Ovary (tissue), 9 donors: ENCODE results near the gene PCF11. TPM values are rescaled to one million over a fixed set of nuclear protein-coding genes. Genes with fewer than 3 reads are reported as not detected.

Source experiments
- DNase-seq, 5 donors: peaks; one replicate each; pipeline ENCODE4 v3.0.0-alpha.2; 2019 to 2020
- H3K27ac ChIP-seq, 2 donors: fragments of 200-600 bp; one replicate each; pipeline versions ENCODE4 v1.5.1 to v1.8.0; 2019 to 2022
- H3K27me3 ChIP-seq: fragments of 200-600 bp; one replicate; pipeline ENCODE4 v1.8.0; 2022
- H3K36me3 ChIP-seq: fragments of 200-600 bp; sonication (generic); one replicate; pipeline ENCODE4 v1.5.1; 2019
- H3K4me1 ChIP-seq: one replicate; pipeline ENCODE4 v1.8.1; 2013; ENCODE audit warnings: mild to moderate bottlenecking, moderate library complexity; ENCODE audit not compliant: insufficient read depth
- H3K4me3 ChIP-seq: fragments of 200-600 bp; sonication (generic); one replicate; pipeline ENCODE4 v1.5.1; 2017
- H3K9me3 ChIP-seq, 2 donors: fragments of 200-600 bp in 1 of 2; sonication (generic) in 1 of 2; one replicate each; pipeline versions ENCODE4 v1.5.1 to v1.8.1; 2013 to 2019; ENCODE audit warnings: mild to moderate bottlenecking in 1 of 2, moderate library complexity in 1 of 2
- EP300 ChIP-seq: sonication (generic); formaldehyde crosslinking; IDR thresholded peaks from one replicate; pipeline ENCODE4 v1.6.1; 2017; ENCODE audit warnings: antibody characterized with exemption
- POLR2A ChIP-seq: fragments of 450-650 bp; IDR thresholded peaks from one replicate; pipeline ENCODE4 v1.6.1; 2017; ENCODE audit warnings: antibody characterized with exemption, mild to moderate bottlenecking, moderate library complexity
- WGBS, 3 donors: extraction: QIAGEN DNeasy Blood & Tissue Kit in 1 of 3; methylation state at CpG; one replicate each; pipeline versions ENCODE4 v1.1.5 to v1.1.7; 2013 to 2017; 5-methylcytosine and 5-hydroxymethylcytosine counted together
- intact Hi-C, 4 donors: fragments of 100-400 bp; cut with DNase I; formaldehyde crosslinking; loops; one replicate each; pipeline versions ENCODE4 v1.11.0 to v1.15.1; 2022 to 2023
- polyA plus RNA-seq, 2 donors: library from polyadenylated mRNA; stranded (reverse); fragments of 200-250 nt in 1 of 2; fragments of 350-450 nt in 1 of 2; fragmentation: Illumina TruSeq in 1 of 2; extraction: RNeasy Lipid Tissue Mini Kit (QIAGEN cat#74804) in 1 of 2; gene quantifications; one replicate each; pipeline ENCODE4 v1.2.3, GENCODE V29; 2013 to 2014
- total RNA-seq, 7 donors: library from RNA; depleted of rRNA in 2 of 7; stranded (reverse); fragments of >200 nt in 2 of 7; fragmentation: NEBNext Ultra II Directional in 3 of 7; extraction: Animal tissue kit (Norgen Biotek cat#: 25700) in 3 of 7; gene quantifications; one replicate each; pipeline versions ENCODE4 v1.1.0 to v1.2.4, GENCODE V29; 2016 to 2023
- TF ChIP-seq, protein P1 (sequence below), 3 donors: fragments of 450-650 bp in 2 of 3; fragments of 200-600 bp in 1 of 3; IDR thresholded peaks; one replicate each; pipeline versions ENCODE4 v1.5.1 to v1.8.0; 2016 to 2022; ENCODE audit warnings: antibody characterized with exemption in 3 of 3, mild to moderate bottlenecking in 1 of 3
- donor health status: DM: no; HTN: no; CAD: no; lungs with moderate emphysema.
- donor health status: DM: no; HTN: no; CAD: no.
- donor health status: Bipolar disorder and iron deficiency.
- donor health status: DM: yes; HTN: yes; CAD: no.
- donor health status: DM: no; HTN: no; CAD: no.
- donor health status: DM: yes; HTN: yes; CAD: no.

PCF11 gene
- total and polyA plus RNA-seq, 9 donors: 38.0 to 107 (median 59.8) TPM

GRCh38 chr11:83158965-83159901, 2.3 kb downstream of the PCF11 start:
- Histone ChIP-seq H3K4me3 (peak overlapping the region; percentile 95), H3K36me3 (no peaks in the 10 kb centered on the region), H3K9me3 (no peaks in the 10 kb centered on the region), H3K27ac (peak overlapping the region in 1 of 2 donors; percentile 99), H3K27me3 (no peaks in the 10 kb centered on the region), H3K4me1 (peaks cover 3% of the 10 kb centered on the region)
- DNase-seq: no peak
- intact Hi-C loops: loop anchor here in 3 of 4 donors (5.0 to 10.0 kb wide), 3 partner anchors 33 to 87 kb away; partner anchors contain the start of genes ANKRD42 (in 1 of the 3) and RAB30 (in 1 of the 3)
- 5 to 13% (median 6%) methylated on average over 15 of the region's 15 CpGs for WGBS, 3 donors
- TF ChIP-seq POLR2A (no peak), EP300 (no peak)
- TF ChIP-seq, protein P1, sequence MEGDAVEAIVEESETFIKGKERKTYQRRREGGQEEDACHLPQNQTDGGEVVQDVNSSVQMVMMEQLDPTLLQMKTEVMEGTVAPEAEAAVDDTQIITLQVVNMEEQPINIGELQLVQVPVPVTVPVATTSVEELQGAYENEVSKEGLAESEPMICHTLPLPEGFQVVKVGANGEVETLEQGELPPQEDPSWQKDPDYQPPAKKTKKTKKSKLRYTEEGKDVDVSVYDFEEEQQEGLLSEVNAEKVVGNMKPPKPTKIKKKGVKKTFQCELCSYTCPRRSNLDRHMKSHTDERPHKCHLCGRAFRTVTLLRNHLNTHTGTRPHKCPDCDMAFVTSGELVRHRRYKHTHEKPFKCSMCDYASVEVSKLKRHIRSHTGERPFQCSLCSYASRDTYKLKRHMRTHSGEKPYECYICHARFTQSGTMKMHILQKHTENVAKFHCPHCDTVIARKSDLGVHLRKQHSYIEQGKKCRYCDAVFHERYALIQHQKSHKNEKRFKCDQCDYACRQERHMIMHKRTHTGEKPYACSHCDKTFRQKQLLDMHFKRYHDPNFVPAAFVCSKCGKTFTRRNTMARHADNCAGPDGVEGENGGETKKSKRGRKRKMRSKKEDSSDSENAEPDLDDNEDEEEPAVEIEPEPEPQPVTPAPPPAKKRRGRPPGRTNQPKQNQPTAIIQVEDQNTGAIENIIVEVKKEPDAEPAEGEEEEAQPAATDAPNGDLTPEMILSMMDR (IDR thresholded peaks at IDR 0.05): no peak

DNA sequence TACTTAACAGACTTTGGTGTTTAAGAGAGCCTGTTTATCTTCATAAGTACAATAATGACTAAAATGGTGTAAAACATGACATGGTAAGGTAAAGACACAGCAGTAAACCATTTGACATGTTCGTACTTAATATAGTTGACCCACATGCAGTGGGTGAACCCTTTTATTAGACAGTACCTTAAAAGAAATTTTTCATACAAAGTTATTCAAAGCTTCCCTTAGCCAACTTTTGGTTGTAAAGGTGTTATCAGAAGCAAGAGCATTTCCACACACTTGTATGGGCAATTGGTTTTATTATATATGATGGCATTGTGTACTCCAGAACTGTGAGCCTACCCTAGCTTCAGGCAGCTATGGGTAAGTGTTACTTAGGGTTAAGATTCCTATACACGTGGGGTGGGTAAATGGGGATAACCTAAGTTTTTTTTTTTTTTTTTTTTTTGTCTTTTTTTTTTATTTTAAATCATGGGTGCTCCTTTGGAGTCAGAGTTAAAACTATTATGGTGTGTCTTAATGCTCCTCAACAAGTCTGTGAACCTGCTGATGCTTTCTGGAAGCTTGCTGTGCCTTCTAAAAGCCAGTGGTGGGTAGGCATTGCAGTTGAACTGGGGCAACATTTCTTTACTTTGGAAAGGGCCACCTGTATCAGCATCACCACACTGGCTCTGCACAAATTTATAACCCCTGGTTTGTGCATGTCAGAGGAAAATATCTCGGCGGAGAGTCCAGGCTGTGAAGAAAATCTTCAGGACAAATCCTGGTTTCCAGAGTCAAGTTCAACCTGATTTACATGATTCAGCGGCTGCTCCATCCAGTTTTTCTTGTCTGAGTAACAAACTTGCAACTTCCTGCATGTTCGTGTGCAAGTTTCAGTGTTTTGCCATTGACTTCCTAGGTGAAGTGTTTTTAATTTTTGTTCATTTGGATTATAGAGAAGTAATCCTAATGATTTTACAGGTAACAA, 3.3 kb downstream of the PCF11 start:
- DNase-seq: no peak
- no peaks in the 10 kb centered on the region for H3K36me3 ChIP-seq
- H3K27me3 ChIP-seq: no peaks in the 10 kb centered on the region
- TF ChIP-seq, protein P1 (IDR thresholded peaks at IDR 0.05): no peak
- no peak for TF ChIP-seq EP300
- no peak for TF ChIP-seq POLR2A
- H3K4me1 ChIP-seq: peaks cover 3% of the 10 kb centered on the region
- no peak overlapping the region for H3K27ac ChIP-seq
- H3K4me3 ChIP-seq: peak overlapping the region; percentile 95
- H3K9me3 ChIP-seq: no peaks in the 10 kb centered on the region
- WGBS, 3 donors: 23 to 39% (median 24%) methylated on average over 6 of the region's 6 CpGs
- intact Hi-C loops: loop anchor here in 3 of 4 donors (5.0 to 10.0 kb wide), 3 partner anchors 32 to 88 kb away; partner anchors contain the start of genes ANKRD42 (in 1 of the 3) and RAB30 (in 1 of the 3)

- TF ChIP-seq POLR2A (no peak), EP300 (no peak)
- TF ChIP-seq, protein P1 (IDR thresholded peaks at IDR 0.05): no peak
- peaks cover 3% of the 10 kb centered on the region for H3K4me1 ChIP-seq
- H3K27ac ChIP-seq: no peak overlapping the region
- H3K27me3 ChIP-seq: no peaks in the 10 kb centered on the region
- no peaks in the 10 kb centered on the region for H3K36me3 ChIP-seq
- intact Hi-C loops: no loop called here
- H3K4me3 ChIP-seq: no peak overlapping the region
- DNase-seq: no peak
- H3K9me3 ChIP-seq: no peaks in the 10 kb centered on the region
- WGBS, 3 donors: 12 to 46% (median 17%) methylated on average over 1 of the region's 1 CpG
Measured at GRCh38 chr11:83161610-83162199, 4.8 kb downstream of the PCF11 start.

GRCh38 chr11:83162377-83162776, 5.4 kb downstream of the PCF11 start:
- Histone ChIP-seq H3K27ac (no peak overlapping the region), H3K9me3 (no peaks in the 10 kb centered on the region), H3K36me3 (no peaks in the 10 kb centered on the region), H3K4me1 (peaks cover 3% of the 10 kb centered on the region), H3K27me3 (no peaks in the 10 kb centered on the region), H3K4me3 (no peak overlapping the region)
- TF ChIP-seq, protein P1 (IDR thresholded peaks at IDR 0.05): no peak
- no peak for TF ChIP-seq POLR2A
- no peak for TF ChIP-seq EP300
- WGBS, 3 donors: 88 to 90% (median 90%) methylated on average over 2 of the region's 2 CpGs
- intact Hi-C loops: no loop called here
- DNase-seq: no peak
